Neural progenitor cell (in vitro differentiated cells): ENCODE results near the gene TGM3. TPM values are rescaled to one million over a fixed set of nuclear protein-coding genes. Genes with fewer than 3 reads are reported as not detected.

Experiments used
- DNase-seq: peaks from one replicate; pipeline ENCODE4 v3.0.0-alpha.2; 2016; ENCODE audit warnings: low spot score
- H2AFZ ChIP-seq: fragments of 200-600 bp; sonication (generic); replicated peaks from 2 replicates; pipeline ENCODE4 v1.6.1; 2016; ENCODE audit warnings: antibody characterized with exemption
- H3F3A ChIP-seq: fragments of 200-600 bp; sonication (generic); 2 replicates; pipeline ENCODE4 v1.6.1; 2016; ENCODE audit warnings: antibody characterized with exemption, low read depth
- H3K27ac ChIP-seq: fragments of 200-600 bp; sonication (generic); 2 replicates; pipeline ENCODE4 v1.5.1; 2016; ENCODE audit warnings: mild to moderate bottlenecking
- H3K27me3 ChIP-seq: fragments of 200-600 bp; sonication (generic); 2 replicates; pipeline ENCODE4 v1.6.1; 2016; ENCODE audit warnings: mild to moderate bottlenecking, moderate library complexity
- H3K36me3 ChIP-seq: fragments of 200-600 bp; sonication (generic); 2 replicates; pipeline ENCODE4 v1.5.1; 2016
- H3K4me1 ChIP-seq: fragments of 200-600 bp; sonication (generic); 2 replicates; pipeline ENCODE4 v1.6.1; 2016; ENCODE audit warnings: mixed run types
- H3K4me2 ChIP-seq: fragments of 200-600 bp; sonication (generic); 2 replicates; pipeline ENCODE4 v1.6.1; 2016
- H3K4me3 ChIP-seq: fragments of 200-600 bp; sonication (generic); 2 replicates; pipeline ENCODE4 v1.5.1; 2016
- H3K79me2 ChIP-seq: fragments of 200-600 bp; sonication (generic); 2 replicates; pipeline ENCODE4 v1.6.1; 2016; ENCODE audit warnings: low read depth
- H3K9ac ChIP-seq: fragments of 200-600 bp; sonication (generic); 2 replicates; pipeline ENCODE4 v1.6.1; 2016
- H3K9me3 ChIP-seq: fragments of 200-600 bp; sonication (generic); 2 replicates; pipeline ENCODE4 v1.5.1; 2016; ENCODE audit warnings: low read depth
- H4K20me1 ChIP-seq: fragments of 200-600 bp; sonication (generic); 2 replicates; pipeline ENCODE4 v1.6.1; 2016; ENCODE audit warnings: low read depth
- H3K27ac Mint-ChIP-seq: 3 replicates; pipeline ENCODE4 v1.8.0; 2021; ENCODE audit warnings: mixed read lengths
- H3K27me3 Mint-ChIP-seq: 2 replicates; pipeline ENCODE4 v1.8.0; 2022; ENCODE audit warnings: low read depth, mild to moderate bottlenecking, inconsistent platforms, moderate library complexity, mixed read lengths; ENCODE audit not compliant: insufficient read depth
- H3K36me3 Mint-ChIP-seq: 3 replicates; pipeline ENCODE4 v1.8.0; 2021; ENCODE audit warnings: mixed read lengths
- H3K4me1 Mint-ChIP-seq: 3 replicates; pipeline ENCODE4 v1.8.0; 2021; ENCODE audit warnings: mixed read lengths
- H3K4me3 Mint-ChIP-seq: 3 replicates; pipeline ENCODE4 v1.8.0; 2021; ENCODE audit warnings: mild to moderate bottlenecking, moderate library complexity, mixed read lengths
- H3K9me3 Mint-ChIP-seq: 3 replicates; pipeline ENCODE4 v1.8.0; 2020; ENCODE audit warnings: mixed read lengths
- CTCF ChIP-seq: fragments of 200-600 bp; sonication (generic); IDR thresholded peaks from 2 replicates; pipeline ENCODE4 v1.5.1; 2017; ENCODE audit warnings: antibody characterized with exemption, mild to moderate bottlenecking
- EZH2 ChIP-seq: fragments of 200-600 bp; sonication (generic); IDR thresholded peaks from 2 replicates; pipeline ENCODE4 v1.6.1; 2017; ENCODE audit warnings: antibody characterized with exemption, mild to moderate bottlenecking, moderate library complexity
- EZH2phosphoT487 ChIP-seq: fragments of 200-600 bp; sonication (generic); IDR thresholded peaks from 2 replicates; pipeline ENCODE4 v1.6.1; 2017; ENCODE audit warnings: antibody characterized with exemption
- total RNA-seq: library from RNA; depleted of rRNA; stranded (reverse); fragments of >200 nt; gene quantifications from 2 replicates; pipeline ENCODE4 v1.2.3, GENCODE V29; 2015; ENCODE audit warnings: low replicate concordance

The TGM3 gene
- total RNA-seq, 1 donor from 2014 or later: not detected

- TF ChIP-seq CTCF (no peak), EZH2phosphoT487 (no peak), EZH2 (no peak)
- Histone ChIP-seq H3K4me1 (peaks cover 9% of the 10 kb centered on the region), H3K27me3 (no peaks in the 10 kb centered on the region), H3K9me3 (no peaks in the 10 kb centered on the region), H3K36me3 (no peaks in the 10 kb centered on the region), H3F3A (peaks cover 7% of the 10 kb centered on the region), H3K9ac (no peak overlapping the region), H2AFZ (no peak overlapping the region), H3K27ac (no peak overlapping the region), H3K4me3 (no peak overlapping the region), H3K79me2 (no peaks in the 10 kb centered on the region), H3K4me2 (peak overlapping the region; percentile 15), H4K20me1 (no peaks in the 10 kb centered on the region)
- Mint-ChIP-seq H3K36me3 (no peaks in the 10 kb centered on the region), H3K27ac (peak overlapping the region; percentile 93), H3K4me3 (no peak overlapping the region), H3K9me3 (no peaks in the 10 kb centered on the region), H3K4me1 (peaks cover 13% of the 10 kb centered on the region), H3K27me3 (peaks cover 6% of the 10 kb centered on the region)
- peak; percentile 31 for DNase-seq
Observed at GRCh38 chr20:2341336-2341735, 45.5 kb downstream of the TGM3 start.

- Mint-ChIP-seq H3K27ac (no peak overlapping the region), H3K9me3 (peaks cover 1% of the 10 kb centered on the region), H3K36me3 (no peaks in the 10 kb centered on the region), H3K27me3 (peaks cover 6% of the 10 kb centered on the region), H3K4me3 (no peak overlapping the region), H3K4me1 (peaks cover 13% of the 10 kb centered on the region)
- Histone ChIP-seq H3F3A (peaks cover 7% of the 10 kb centered on the region), H3K9me3 (no peaks in the 10 kb centered on the region), H3K27ac (no peak overlapping the region), H3K4me3 (no peak overlapping the region), H3K9ac (no peak overlapping the region), H4K20me1 (no peaks in the 10 kb centered on the region), H3K4me2 (no peak overlapping the region), H3K27me3 (no peaks in the 10 kb centered on the region), H2AFZ (no peak overlapping the region), H3K79me2 (no peaks in the 10 kb centered on the region), H3K36me3 (no peaks in the 10 kb centered on the region), H3K4me1 (peaks cover 9% of the 10 kb centered on the region)
- no peak for DNase-seq
- TF ChIP-seq EZH2 (no peak), CTCF (no peak), EZH2phosphoT487 (no peak)
Observed at GRCh38 chr20:2342243-2342642, 46.4 kb downstream of the TGM3 start.

- peaks cover 6% of the 10 kb centered on the region for H3K27me3 Mint-ChIP-seq
- Histone ChIP-seq H3K36me3 (no peaks in the 10 kb centered on the region), H3K4me2 (no peak overlapping the region), H3F3A (peaks cover 7% of the 10 kb centered on the region), H3K4me1 (peaks cover 7% of the 10 kb centered on the region), H4K20me1 (no peaks in the 10 kb centered on the region), H3K9me3 (no peaks in the 10 kb centered on the region), H3K9ac (no peak overlapping the region), H2AFZ (no peak overlapping the region), H3K27ac (no peak overlapping the region), H3K27me3 (no peaks in the 10 kb centered on the region), H3K79me2 (no peaks in the 10 kb centered on the region), H3K4me3 (no peak overlapping the region)
- H3K4me1 Mint-ChIP-seq: peaks cover 7% of the 10 kb centered on the region
- no peak for DNase-seq
- H3K9me3 Mint-ChIP-seq: peaks cover 8% of the 10 kb centered on the region
- H3K4me3 Mint-ChIP-seq: no peak overlapping the region
- no peak for TF ChIP-seq CTCF
- TF ChIP-seq EZH2: no peak
- TF ChIP-seq EZH2phosphoT487: no peak
- H3K36me3 Mint-ChIP-seq: no peaks in the 10 kb centered on the region
- H3K27ac Mint-ChIP-seq: no peak overlapping the region
Observed at GRCh38 chr20:2346188-2346587, 50.4 kb downstream of the TGM3 start.
